Endodermal cell (in vitro differentiated cells): ENCODE results near the gene DHX58. TPM values are rescaled to one million over a fixed set of nuclear protein-coding genes. Genes with fewer than 3 reads are reported as not detected.
A peak's percentile ranks its signal among the peaks of the same experiment; 100 is the strongest.

Source experiments
- DNase-seq: peaks from one replicate; pipeline ENCODE4 v3.0.0-alpha.2; 2017
- H3K27ac ChIP-seq: 2 replicates; pipeline ENCODE4 v1.5.1; 2013; ENCODE audit warnings: mild to moderate bottlenecking, low read depth, low read length, moderate library complexity
- H3K27me3 ChIP-seq: 2 replicates; pipeline ENCODE4 v1.6.1; 2013; ENCODE audit warnings: mild to moderate bottlenecking, low read length, moderate library complexity; ENCODE audit not compliant: insufficient read depth, control insufficient read depth, poor library complexity, severe bottlenecking
- H3K36me3 ChIP-seq: 2 replicates; pipeline ENCODE4 v1.7.0; 2013; ENCODE audit warnings: mild to moderate bottlenecking, low read length, moderate library complexity; ENCODE audit not compliant: control insufficient read depth, insufficient read depth
- H3K4me1 ChIP-seq: one replicate; pipeline ENCODE4 v1.7.0; 2013; ENCODE audit warnings: low read length; ENCODE audit not compliant: control insufficient read depth, insufficient read depth
- H3K4me3 ChIP-seq: 2 replicates; pipeline ENCODE4 v1.5.1; 2013; ENCODE audit warnings: mild to moderate bottlenecking, low read length, moderate library complexity
- H3K9ac ChIP-seq: 2 replicates; pipeline ENCODE4 v1.6.1; 2013; ENCODE audit warnings: mild to moderate bottlenecking, low read length, moderate library complexity; ENCODE audit not compliant: poor library complexity, severe bottlenecking; ENCODE audit errors: extremely low read depth
- H3K9me3 ChIP-seq: 2 replicates; pipeline ENCODE4 v1.6.1; 2013; ENCODE audit warnings: mild to moderate bottlenecking, low read length, moderate library complexity; ENCODE audit not compliant: control insufficient read depth
- H3K27ac Mint-ChIP-seq: 2 replicates; pipeline ENCODE4 v1.8.0; 2020; ENCODE audit warnings: mixed read lengths
- H3K27me3 Mint-ChIP-seq: 2 replicates; pipeline ENCODE4 v1.8.0; 2021; ENCODE audit warnings: mild to moderate bottlenecking, mixed read lengths; ENCODE audit not compliant: insufficient read depth
- H3K36me3 Mint-ChIP-seq: 2 replicates; pipeline ENCODE4 v1.8.0; 2020; ENCODE audit warnings: low read depth, mixed read lengths
- H3K4me1 Mint-ChIP-seq: 2 replicates; pipeline ENCODE4 v1.8.0; 2020; ENCODE audit warnings: mixed read lengths
- H3K4me3 Mint-ChIP-seq: 2 replicates; pipeline ENCODE4 v1.8.0; 2020; ENCODE audit warnings: mild to moderate bottlenecking, moderate library complexity, mixed read lengths
- H3K9me3 Mint-ChIP-seq: 2 replicates; pipeline ENCODE4 v1.8.0; 2020; ENCODE audit warnings: mild to moderate bottlenecking, mixed read lengths
- WGBS, 2 experiments: methylation state at CpG; one replicate each; pipeline versions ENCODE4 v1.1.5 to v1.1.7; 2013; ENCODE audit warnings: missing lambda C conversion rate in 2 of 2, mixed read lengths in 1 of 2; ENCODE audit not compliant: insufficient coverage in 1 of 2, insufficient read length in 1 of 2; 5-methylcytosine and 5-hydroxymethylcytosine counted together
- total RNA-seq, 2 donors: library from RNA; stranded (reverse); fragmentation: NEBNext Ultra II Directional in 1 of 2; extraction: Animal tissue kit (Norgen Biotek cat#: 25700) in 1 of 2; gene quantifications; 2 replicates in 1 of 2; 3 replicates in 1 of 2; pipeline ENCODE4 v1.2.1, GENCODE V29; 2021
- TF ChIP-seq, protein P1 (sequence below): fragments of 200-600 bp; sonication (generic); conservative IDR thresholded peaks from 2 replicates; pipeline ENCODE4 v1.5.0; 2021; ENCODE audit warnings: antibody characterized with exemption, mild to moderate bottlenecking

DHX58 gene
- total RNA-seq, 2 donors from 2014 or later: 0.38 to 0.48 TPM

DNA sequence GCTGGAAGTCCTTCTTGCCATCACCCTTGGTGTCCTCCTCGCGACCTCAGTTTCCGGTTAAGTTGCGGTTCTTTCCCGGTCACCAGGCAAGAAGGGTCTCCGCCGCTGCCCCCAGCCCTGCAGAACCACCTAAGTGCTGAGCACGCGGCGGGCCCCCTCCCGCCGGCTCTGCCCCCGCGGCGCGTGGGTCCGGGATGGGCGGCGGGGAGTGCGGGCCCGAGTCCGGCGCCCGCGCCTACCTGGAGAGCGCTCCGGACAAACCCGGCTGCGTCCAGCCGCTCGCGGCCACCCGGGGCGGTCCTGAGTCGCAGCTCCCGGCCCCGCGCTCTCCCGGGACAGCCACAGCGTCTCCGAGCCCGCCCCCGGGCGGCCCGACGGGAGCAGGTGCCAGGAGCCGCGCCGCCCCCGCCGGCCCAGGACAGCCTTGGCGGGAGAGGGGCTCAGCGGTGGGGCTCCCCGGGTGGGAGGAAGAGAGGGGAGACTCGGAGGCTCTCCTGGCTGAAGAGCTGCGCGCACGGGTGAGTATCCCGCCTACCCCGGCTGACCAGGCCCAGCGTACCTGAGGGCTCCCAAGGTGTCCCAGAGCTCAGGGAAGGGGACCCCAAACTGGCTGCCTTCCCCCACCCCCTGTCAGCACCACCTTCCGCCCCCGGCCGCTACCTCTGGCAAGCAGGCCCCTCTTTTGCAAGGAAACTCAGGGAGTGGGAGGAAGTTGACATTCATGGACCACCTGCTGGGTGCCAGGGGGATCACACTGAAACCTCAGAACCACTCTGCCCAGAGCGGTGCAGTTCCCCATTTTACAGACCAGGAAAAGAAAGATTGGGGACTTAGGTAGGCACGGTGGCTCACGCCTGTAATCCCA lies 40.0 kb downstream of the DHX58 start:
- DNase-seq: peak; percentile 84
- Histone ChIP-seq H3K9me3 (no peaks in the 10 kb centered on the region), H3K4me1 (no peaks in the 10 kb centered on the region), H3K4me3 (peak overlapping the region; percentile 75), H3K36me3 (no peaks in the 10 kb centered on the region), H3K27ac (no peak overlapping the region), H3K9ac (no peak overlapping the region), H3K27me3 (peaks cover 32% of the 10 kb centered on the region)
- TF ChIP-seq, protein P1, sequence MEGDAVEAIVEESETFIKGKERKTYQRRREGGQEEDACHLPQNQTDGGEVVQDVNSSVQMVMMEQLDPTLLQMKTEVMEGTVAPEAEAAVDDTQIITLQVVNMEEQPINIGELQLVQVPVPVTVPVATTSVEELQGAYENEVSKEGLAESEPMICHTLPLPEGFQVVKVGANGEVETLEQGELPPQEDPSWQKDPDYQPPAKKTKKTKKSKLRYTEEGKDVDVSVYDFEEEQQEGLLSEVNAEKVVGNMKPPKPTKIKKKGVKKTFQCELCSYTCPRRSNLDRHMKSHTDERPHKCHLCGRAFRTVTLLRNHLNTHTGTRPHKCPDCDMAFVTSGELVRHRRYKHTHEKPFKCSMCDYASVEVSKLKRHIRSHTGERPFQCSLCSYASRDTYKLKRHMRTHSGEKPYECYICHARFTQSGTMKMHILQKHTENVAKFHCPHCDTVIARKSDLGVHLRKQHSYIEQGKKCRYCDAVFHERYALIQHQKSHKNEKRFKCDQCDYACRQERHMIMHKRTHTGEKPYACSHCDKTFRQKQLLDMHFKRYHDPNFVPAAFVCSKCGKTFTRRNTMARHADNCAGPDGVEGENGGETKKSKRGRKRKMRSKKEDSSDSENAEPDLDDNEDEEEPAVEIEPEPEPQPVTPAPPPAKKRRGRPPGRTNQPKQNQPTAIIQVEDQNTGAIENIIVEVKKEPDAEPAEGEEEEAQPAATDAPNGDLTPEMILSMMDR: peak; percentile 34
- 10 to 23% methylated on average over 14 to 67 of the region's 67 CpGs for WGBS, 2 experiments
- H3K9me3 Mint-ChIP-seq: no peaks in the 10 kb centered on the region
- H3K27me3 Mint-ChIP-seq: peaks cover 32% of the 10 kb centered on the region
- peaks cover 3% of the 10 kb centered on the region for H3K4me1 Mint-ChIP-seq
- no peaks in the 10 kb centered on the region for H3K36me3 Mint-ChIP-seq
- peak overlapping the region; percentile 48 for H3K4me3 Mint-ChIP-seq
- no peak overlapping the region for H3K27ac Mint-ChIP-seq

DNA sequence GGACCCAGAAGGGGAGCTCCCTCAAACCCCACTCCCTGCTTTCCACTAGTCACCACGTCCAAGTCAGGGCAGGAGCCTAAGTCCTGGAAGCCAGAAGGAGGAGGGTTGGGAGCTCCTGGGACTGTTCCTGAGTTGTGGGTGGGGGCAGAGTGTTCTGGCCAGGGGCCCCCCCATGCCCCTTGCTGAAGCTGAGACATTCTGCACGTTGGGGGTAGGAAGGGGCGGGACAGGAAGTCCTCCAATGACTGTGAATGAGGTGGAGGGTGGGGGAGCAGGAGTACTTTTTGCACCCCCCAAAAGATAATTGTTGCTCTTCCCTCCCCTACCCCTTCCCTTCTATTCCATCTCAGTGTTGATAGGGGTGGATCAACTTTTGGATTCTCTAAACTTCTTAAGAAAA lies 40.7 kb downstream of the DHX58 start:
- H3K27me3 Mint-ChIP-seq: peaks cover 32% of the 10 kb centered on the region
- TF ChIP-seq, protein P1: no peak
- no peaks in the 10 kb centered on the region for H3K9me3 Mint-ChIP-seq
- Histone ChIP-seq H3K27ac (no peak overlapping the region), H3K27me3 (peaks cover 32% of the 10 kb centered on the region), H3K9ac (no peak overlapping the region), H3K4me3 (peak overlapping the region; percentile 75), H3K36me3 (no peaks in the 10 kb centered on the region), H3K4me1 (no peaks in the 10 kb centered on the region), H3K9me3 (no peaks in the 10 kb centered on the region)
- no peak for DNase-seq
- WGBS, 2 experiments: 0 to 20% methylated on average over 1 of the region's 3 CpGs
- peaks cover 5% of the 10 kb centered on the region for H3K4me1 Mint-ChIP-seq
- H3K36me3 Mint-ChIP-seq: no peaks in the 10 kb centered on the region
- peak overlapping the region; percentile 48 for H3K4me3 Mint-ChIP-seq
- no peak overlapping the region for H3K27ac Mint-ChIP-seq

DNA sequence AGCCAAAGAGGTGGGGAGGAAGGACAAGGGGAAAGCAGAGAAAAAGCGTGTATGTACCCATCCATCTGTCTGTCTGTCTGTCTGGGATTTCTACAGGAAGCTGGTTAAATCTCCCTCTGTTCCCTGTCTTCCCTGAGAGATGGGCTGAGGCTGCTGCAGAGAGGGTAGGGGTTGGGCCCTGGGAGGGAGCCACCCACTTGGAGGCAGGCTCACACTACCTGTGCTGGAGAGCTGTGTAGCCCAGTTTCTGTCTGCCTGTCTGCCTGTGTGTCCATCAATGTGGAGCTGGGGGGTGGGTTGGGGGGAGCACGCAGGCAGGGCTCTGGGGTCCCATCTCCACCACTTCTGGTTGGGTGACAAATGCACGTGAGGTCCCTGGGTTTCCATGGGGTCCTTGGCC lies 43.5 kb downstream of the DHX58 start:
- WGBS, 2 experiments: 79 to 100% methylated on average over 2 to 3 of the region's 3 CpGs
- no peaks in the 10 kb centered on the region for H3K9me3 Mint-ChIP-seq
- peaks cover 7% of the 10 kb centered on the region for H3K4me1 Mint-ChIP-seq
- Histone ChIP-seq H3K4me1 (no peaks in the 10 kb centered on the region), H3K27me3 (peaks cover 32% of the 10 kb centered on the region), H3K27ac (no peak overlapping the region), H3K9me3 (no peaks in the 10 kb centered on the region), H3K36me3 (no peaks in the 10 kb centered on the region), H3K4me3 (no peak overlapping the region), H3K9ac (no peak overlapping the region)
- H3K36me3 Mint-ChIP-seq: no peaks in the 10 kb centered on the region
- peak; percentile 77 for DNase-seq
- peaks cover 36% of the 10 kb centered on the region for H3K27me3 Mint-ChIP-seq
- H3K27ac Mint-ChIP-seq: no peak overlapping the region
- H3K4me3 Mint-ChIP-seq: no peak overlapping the region
- TF ChIP-seq, protein P1: no peak
